D721Med (cell line): ENCODE data around the gene CEMIP2.

Source experiments
- DNase-seq: peaks from one replicate; pipeline ENCODE4 v3.0.0; 2011; ENCODE audit warnings: low spot score; ENCODE audit not compliant: insufficient read length
- FAIRE-seq: peaks from 2 replicates; lab custom pipeline; 2011; peaks lifted over from hg19 to GRCh38; lab: Jason Lieb, UNC
- CTCF ChIP-seq: IDR thresholded peaks from 2 replicates; pipeline ENCODE4 v1.5.1; 2012; ENCODE audit warnings: mild to moderate bottlenecking, control low read depth; ENCODE audit not compliant: insufficient read depth; ENCODE audit errors: missing control alignments

The CEMIP2 gene

GRCh38 chr9:71648453-71648852, 119.9 kb downstream of the CEMIP2 start:
- DNase-seq (no peak), FAIRE-seq (no peak)
- TF ChIP-seq CTCF = no peak

- FAIRE-seq = no peak
- DNase-seq = no peak
- no peak for TF ChIP-seq CTCF
Observed at GRCh38 chr9:71647094-71647591, 121.2 kb downstream of the CEMIP2 start.

GRCh38 chr9:71646131-71646530, 122.2 kb downstream of the CEMIP2 start:
- DNase-seq (no peak), FAIRE-seq (no peak)
- no peak for TF ChIP-seq CTCF

- FAIRE-seq (no peak), DNase-seq (no peak)
- no peak for TF ChIP-seq CTCF
Observed at GRCh38 chr9:71644819-71645362, 123.4 kb downstream of the CEMIP2 start.

GRCh38 chr9:71643330-71643729, 125.0 kb downstream of the CEMIP2 start:
- DNase-seq = no peak
- no peak for TF ChIP-seq CTCF
- no peak for FAIRE-seq

GRCh38 chr9:71642056-71642455, 126.3 kb downstream of the CEMIP2 start:
- TF ChIP-seq CTCF = no peak
- FAIRE-seq (no peak), DNase-seq (no peak)

GRCh38 chr9:71638627-71639026, 129.7 kb downstream of the CEMIP2 start:
- no peak for TF ChIP-seq CTCF
- DNase-seq (no peak), FAIRE-seq (no peak)
